Panc1 (cell line): ENCODE measurements around the gene HCFC1R1.

Experiments used
- CTCF ChIP-seq: fragments of 450-650 bp; IDR thresholded peaks from 2 replicates; pipeline ENCODE4 v1.5.1; 2017; ENCODE audit warnings: mild to moderate bottlenecking
- POLR2AphosphoS5 ChIP-seq: IDR thresholded peaks from 2 replicates; pipeline ENCODE4 v1.6.1; 2012; ENCODE audit warnings: mild to moderate bottlenecking, low read depth, low read length, moderate library complexity
- REST ChIP-seq, 2 experiments: IDR thresholded peaks; 2 replicates each; pipeline ENCODE4 v1.6.1; 2011 to 2012; ENCODE audit warnings: low read depth in 2 of 2, control low read depth in 1 of 2, low read length in 1 of 2, mild to moderate bottlenecking in 1 of 2, moderate library complexity in 1 of 2; ENCODE audit not compliant: insufficient read depth in 1 of 2
- SIN3A ChIP-seq: IDR thresholded peaks from 2 replicates; pipeline ENCODE4 v1.6.1; 2012; ENCODE audit warnings: low read depth, mild to moderate bottlenecking, low read length, moderate library complexity, borderline replicate concordance; ENCODE audit not compliant: insufficient read depth

GRCh38 chr16:3042376-3042775, 18.6 kb upstream of the HCFC1R1 start:
- TF ChIP-seq CTCF = no peak
- TF ChIP-seq POLR2AphosphoS5 = no peak
- TF ChIP-seq SIN3A = no peak
- no peak for TF ChIP-seq REST (IDR thresholded peaks at IDR 0.05; ENCODE audit: insufficient read depth in 1 of 2, low read depth in 2 of 2, low read length in 1 of 2)
